ENCODE results near the gene GNB1L.

Gene GNB1L

GRCh38 chr22:19875531-19876313, 21.0 kb upstream of the GNB1L start:
- no peak for DNase-seq

- DNase-seq: no peak
These were observed 20.4 kb upstream of the GNB1L start for GRCh38 chr22:19875061-19875530.

- peak; percentile 73 for DNase-seq
These were observed 19.8 kb upstream of the GNB1L start for GRCh38 chr22:19874307-19875060.

DNA sequence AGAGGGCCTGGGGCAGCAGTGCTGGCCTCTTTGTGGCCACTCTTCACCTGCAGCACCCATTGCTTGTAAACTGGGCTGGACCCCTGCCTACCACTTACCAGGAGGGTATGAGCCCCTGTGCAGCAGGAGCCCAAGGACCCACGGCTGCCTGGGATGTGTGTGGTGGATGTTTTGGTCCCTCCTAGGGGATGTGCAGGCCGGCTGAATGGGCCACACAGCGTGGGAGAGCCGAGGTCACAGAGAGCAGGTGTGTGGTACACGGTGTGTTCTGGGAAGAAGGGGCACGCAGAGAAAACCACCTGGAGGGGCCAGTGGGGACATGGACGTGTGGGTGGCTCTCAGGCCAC, 19.3 kb upstream of the GNB1L start:
- DNase-seq: no peak

GRCh38 chr22:19873138-19873959, 18.7 kb upstream of the GNB1L start:
- DNase-seq: no peak

GRCh38 chr22:19872779-19873137, 18.1 kb upstream of the GNB1L start:
- no peak for DNase-seq

DNA sequence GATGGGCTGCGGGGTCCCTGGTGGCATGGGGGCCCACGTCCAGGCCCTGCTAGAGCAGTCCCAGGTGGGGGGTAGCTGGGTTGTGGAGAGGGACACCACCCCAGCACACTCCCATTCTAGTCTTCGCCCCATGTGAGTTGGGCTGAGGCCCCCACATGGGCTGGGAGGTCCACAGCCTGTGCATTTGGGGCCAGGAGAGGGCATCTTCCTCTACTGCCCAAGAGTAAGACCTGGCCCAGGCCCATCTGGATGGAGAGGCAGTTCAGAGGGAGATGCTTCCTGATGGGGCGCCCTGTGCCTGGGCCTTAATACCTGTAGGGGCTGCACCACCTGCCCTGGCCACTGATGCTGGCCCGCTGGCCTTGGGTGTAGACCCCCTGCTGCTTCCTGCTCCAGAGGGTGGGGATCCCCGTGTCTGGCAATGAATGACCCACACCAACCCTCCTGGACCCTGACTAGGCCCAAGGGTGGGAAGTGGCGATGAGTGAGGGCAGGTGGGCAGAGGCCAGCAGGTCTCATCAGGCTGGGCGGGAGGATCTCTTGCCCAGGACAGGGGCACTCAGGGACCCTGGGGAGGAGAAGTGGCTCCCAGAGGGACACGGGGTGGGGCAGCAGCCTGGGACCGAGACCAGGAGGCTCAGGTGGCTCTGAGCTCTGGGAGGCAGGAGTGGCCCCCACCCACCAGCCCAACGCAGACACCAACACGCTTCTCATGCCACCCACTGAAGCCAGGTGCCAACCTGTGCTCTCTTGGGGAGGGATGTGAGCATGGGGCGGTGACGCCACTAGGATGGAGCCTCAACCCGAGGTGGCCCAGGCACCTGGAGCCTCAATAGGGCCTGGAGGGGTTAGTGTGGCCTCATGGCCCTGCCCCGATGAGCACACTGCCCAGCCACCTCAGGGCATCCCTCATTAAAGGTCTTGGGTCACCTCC, 17.4 kb upstream of the GNB1L start:
- no peak for DNase-seq

DNA sequence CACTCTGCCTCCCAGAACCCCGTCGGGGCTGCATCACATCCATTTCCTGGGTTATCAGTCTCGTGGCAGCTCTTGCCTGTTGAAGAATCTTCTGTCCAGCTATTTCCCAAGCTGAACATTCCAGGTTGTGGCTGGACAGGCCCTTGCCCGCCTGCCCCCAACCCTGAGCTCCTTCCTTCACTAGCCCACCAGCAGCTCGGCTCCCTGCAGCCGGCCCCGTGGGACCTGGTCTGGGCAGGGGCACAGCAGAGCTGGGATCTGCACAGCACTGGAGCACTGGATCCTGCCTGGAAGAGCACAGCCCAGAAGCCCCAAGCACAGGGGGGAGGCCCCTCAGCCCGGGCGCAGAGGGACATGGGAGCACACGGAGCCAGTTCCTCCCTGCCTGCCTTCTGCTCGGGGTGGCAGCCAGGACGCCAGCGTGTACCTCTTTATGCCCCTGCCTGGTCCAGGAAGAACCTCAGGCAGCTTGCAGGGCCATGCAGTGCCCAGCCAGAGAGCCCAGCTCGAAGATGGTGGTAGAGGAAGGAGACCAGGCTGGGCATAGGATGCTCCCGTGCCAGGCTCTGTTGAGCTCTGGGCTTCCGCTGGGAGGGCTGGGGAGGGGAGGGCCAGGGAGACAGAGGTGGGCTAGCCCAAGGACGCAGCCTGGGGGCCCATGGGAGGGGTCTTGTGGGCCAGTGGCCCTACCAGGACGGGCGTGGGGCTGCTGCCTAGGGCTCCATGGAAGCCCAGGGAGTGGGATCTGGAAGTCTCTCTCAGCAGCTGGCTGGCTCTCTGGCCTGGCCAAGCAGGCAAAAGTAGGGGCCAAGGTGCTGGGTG, 16.6 kb upstream of the GNB1L start:
- DNase-seq: no peak

- DNase-seq: no peak
These were observed 15.7 kb upstream of the GNB1L start for GRCh38 chr22:19870153-19871022.

GRCh38 chr22:19869497-19870152, 15.0 kb upstream of the GNB1L start:
- no peak for DNase-seq

- no peak for DNase-seq
These were observed 14.2 kb upstream of the GNB1L start for GRCh38 chr22:19868773-19869471.

DNA sequence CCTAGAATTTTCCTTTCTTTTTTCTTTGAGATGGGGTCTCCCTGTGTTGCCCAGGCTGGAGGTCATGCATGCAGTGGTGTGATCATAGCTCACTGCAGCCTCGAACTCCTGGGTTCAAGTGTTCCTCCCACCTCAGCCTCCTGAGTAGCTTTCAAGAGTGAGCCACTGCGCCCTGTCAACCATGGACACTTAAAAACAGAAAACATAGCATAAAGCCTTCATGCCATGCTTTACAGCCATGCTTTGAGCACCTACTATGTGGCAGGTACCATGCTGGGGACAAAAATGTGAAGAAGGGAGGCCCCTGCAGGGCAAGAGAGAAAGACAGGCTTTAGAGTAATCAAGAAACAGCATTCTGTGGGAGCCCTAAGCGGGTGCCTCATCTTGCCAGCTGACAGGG, 13.7 kb upstream of the GNB1L start:
- DNase-seq: no peak

DNA sequence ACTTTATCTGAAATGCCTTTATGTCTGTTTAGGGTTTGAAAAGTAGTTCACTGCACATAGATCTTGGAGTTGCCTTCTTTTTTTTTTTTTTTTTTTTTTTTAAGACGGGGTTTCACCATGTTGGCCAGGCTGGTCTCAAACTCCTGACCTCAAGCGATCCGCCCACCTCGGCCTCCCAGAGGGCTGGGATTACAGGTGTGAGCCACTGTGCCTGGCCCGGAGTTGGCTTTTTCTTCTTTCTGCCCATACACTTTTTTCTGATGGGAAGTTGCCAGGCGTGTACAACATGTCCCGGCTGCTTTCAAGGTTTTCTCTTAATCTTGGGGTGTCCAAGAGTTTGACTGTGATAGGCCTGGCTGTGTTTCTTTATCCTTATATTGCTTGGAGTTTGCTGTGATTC, 12.9 kb upstream of the GNB1L start:
- DNase-seq: no peak

DNA sequence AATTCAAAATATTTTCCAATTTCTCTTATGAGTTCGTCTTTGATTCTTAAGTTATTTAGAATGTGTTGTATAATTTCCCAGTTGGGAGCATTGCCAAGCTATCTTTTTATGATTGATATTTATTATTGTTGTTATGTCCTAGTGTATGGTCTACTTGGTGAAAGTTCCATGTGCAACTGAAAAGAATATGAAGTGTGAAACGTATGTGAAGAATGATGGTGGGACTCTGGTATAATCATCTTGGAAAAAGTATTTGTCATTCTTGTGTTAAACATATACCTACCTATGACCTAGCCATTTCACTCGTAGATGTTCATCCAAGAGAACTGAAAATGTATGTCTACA, 12.0 kb upstream of the GNB1L start:
- no peak for DNase-seq

- DNase-seq: no peak
These were observed 10.6 kb upstream of the GNB1L start for GRCh38 chr22:19865141-19865829.

DNA sequence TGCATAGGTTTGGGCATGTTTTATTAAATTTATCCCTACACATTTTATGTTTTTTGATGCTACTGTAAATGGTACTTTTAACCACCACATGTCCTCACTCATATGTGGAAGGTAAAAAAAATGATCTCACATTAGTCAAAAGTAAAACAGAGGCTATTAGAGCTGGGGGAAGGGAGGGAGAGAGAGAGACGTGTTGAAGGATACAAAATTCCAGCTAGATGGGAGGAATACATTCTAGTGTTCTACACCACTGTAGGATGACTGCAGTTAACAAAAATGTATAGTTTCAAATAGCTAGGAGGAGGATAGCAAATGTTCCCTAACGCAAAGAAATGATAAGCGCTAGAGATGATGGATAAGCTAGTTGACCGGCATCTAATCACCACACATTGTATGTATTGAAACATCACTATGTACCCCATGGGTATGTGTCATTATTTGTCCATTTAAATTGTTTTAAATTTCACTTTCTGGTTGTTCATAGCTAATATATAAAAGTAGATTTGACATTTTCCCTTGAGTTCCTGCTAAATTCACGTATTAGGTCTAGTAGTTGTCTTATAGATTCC, 9.9 kb upstream of the GNB1L start:
- no peak for DNase-seq

DNA sequence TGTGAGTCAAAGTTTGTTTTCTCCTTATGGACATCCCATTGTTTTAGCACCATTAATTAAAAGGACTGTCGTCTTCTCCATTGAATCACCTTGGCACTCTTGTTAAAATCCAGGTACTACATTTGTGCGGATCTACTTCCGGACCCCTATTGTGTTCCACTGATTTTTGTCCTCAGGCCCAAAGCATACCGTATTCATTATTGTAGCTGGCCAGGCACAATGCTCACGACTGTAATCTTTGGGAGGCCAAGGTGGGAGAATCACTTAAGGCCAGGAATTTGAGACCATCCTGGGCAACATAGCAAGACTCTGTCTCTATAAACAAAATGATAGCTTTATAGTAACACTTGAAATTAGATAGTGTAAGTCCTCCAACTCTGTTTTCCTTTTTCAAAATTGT, 8.9 kb upstream of the GNB1L start:
- DNase-seq: no peak

GRCh38 chr22:19862619-19863246, 8.1 kb upstream of the GNB1L start:
- no peak for DNase-seq

Measured in CD4-positive, alpha-beta T cell treated with Interleukin-6 for 4 hours (primary cell).